OCI-LY1 (cell line): ENCODE measurements around the gene CPLX1.

Experiments used
- H2AFZ ChIP-seq: fragments of 200-600 bp; sonication (generic), shearing (Covaris generic); 2 replicates; pipeline ENCODE4 v1.6.0; 2014; ENCODE audit warnings: antibody characterized with exemption, mild to moderate bottlenecking, low read length
- H3F3A ChIP-seq: fragments of 200-600 bp; sonication (generic), shearing (Covaris generic); 2 replicates; pipeline ENCODE4 v1.6.0; 2014; ENCODE audit warnings: mild to moderate bottlenecking, antibody characterized with exemption, low read length, moderate library complexity; ENCODE audit not compliant: insufficient read depth
- H3K27ac ChIP-seq: fragments of 200-600 bp; sonication (generic); 2 replicates; pipeline ENCODE4 v1.5.1; 2014; ENCODE audit warnings: low read length, mixed run types, mild to moderate bottlenecking, low read depth; ENCODE audit not compliant: poor library complexity, severe bottlenecking
- H3K27me3 ChIP-seq: fragments of 200-600 bp; sonication (generic); 2 replicates; pipeline ENCODE4 v1.6.0; 2014; ENCODE audit warnings: antibody characterized with exemption, mild to moderate bottlenecking, low read length, moderate library complexity; ENCODE audit not compliant: insufficient read depth
- H3K36me3 ChIP-seq: fragments of 200-600 bp; sonication (generic); 2 replicates; pipeline ENCODE4 v1.6.1; 2014; ENCODE audit warnings: mild to moderate bottlenecking, antibody characterized with exemption, low read length, moderate library complexity, mixed read lengths; ENCODE audit not compliant: insufficient read depth
- H3K4me1 ChIP-seq: fragments of 200-600 bp; sonication (generic); 2 replicates; pipeline ENCODE4 v1.5.1; 2014; ENCODE audit warnings: mild to moderate bottlenecking, low read length, moderate library complexity; ENCODE audit not compliant: insufficient read depth, severe bottlenecking
- H3K4me2 ChIP-seq: fragments of 200-600 bp; sonication (generic), shearing (Covaris generic); 2 replicates; pipeline ENCODE4 v1.6.1; 2014; ENCODE audit warnings: low read length
- H3K4me3 ChIP-seq: fragments of 200-600 bp; sonication (generic); 2 replicates; pipeline ENCODE4 v1.5.1; 2014; ENCODE audit warnings: low read length, low read depth, mild to moderate bottlenecking, mixed read lengths; ENCODE audit not compliant: poor library complexity, severe bottlenecking
- H3K79me2 ChIP-seq: fragments of 200-600 bp; shearing (Covaris generic); 2 replicates; pipeline ENCODE4 v1.6.1; 2016; ENCODE audit warnings: mixed run types, low read length, mixed read lengths; ENCODE audit not compliant: insufficient read depth
- H3K9ac ChIP-seq: fragments of 200-600 bp; sonication (generic), shearing (Covaris generic); 2 replicates; pipeline ENCODE4 v1.6.1; 2014; ENCODE audit warnings: mild to moderate bottlenecking, low read length, mixed read lengths
- H3K9me2 ChIP-seq: fragments of 200-600 bp; sonication (generic), shearing (Covaris generic); 2 replicates; pipeline ENCODE4 v1.6.1; 2014; ENCODE audit warnings: low read depth, mild to moderate bottlenecking, low read length, mixed read lengths
- H3K9me3 ChIP-seq: fragments of 200-600 bp; shearing (Covaris generic); 2 replicates; pipeline ENCODE4 v1.6.1; 2014; ENCODE audit warnings: low read length, mixed read lengths
- H4K20me1 ChIP-seq: fragments of 200-600 bp; sonication (generic), shearing (Covaris generic); 2 replicates; pipeline ENCODE4 v1.6.0; 2016; ENCODE audit warnings: mild to moderate bottlenecking, low read length; ENCODE audit not compliant: insufficient read depth
- CTCF ChIP-seq: fragments of 200-600 bp; sonication (generic), shearing (Covaris generic); IDR thresholded peaks from 2 replicates; pipeline ENCODE4 v1.5.1; 2017; ENCODE audit warnings: mild to moderate bottlenecking, antibody characterized with exemption, low read length, moderate library complexity, mixed read lengths
- EZH2 ChIP-seq: fragments of 200-600 bp; sonication (generic), shearing (Covaris generic); IDR thresholded peaks from 2 replicates; pipeline ENCODE4 v1.8.0; 2017; ENCODE audit warnings: borderline replicate concordance, mixed run types, mild to moderate bottlenecking, antibody characterized with exemption, low read length, moderate library complexity, mixed read lengths

The CPLX1 gene

GRCh38 chr4:786074-786741, 39.7 kb downstream of the CPLX1 start:
- TF ChIP-seq EZH2 (no peak), CTCF (no peak)
- Histone ChIP-seq H3K27ac (no peak overlapping the region), H3K9ac (no peak overlapping the region), H3K4me1 (peaks cover 6% of the 10 kb centered on the region), H3K36me3 (0 out of 2 replicates have a peak, but pooled peaks cover 3% of the 10 kb centered on the region), H3K9me2 (no peaks in the 10 kb centered on the region), H2AFZ (no peak overlapping the region), H4K20me1 (no peaks in the 10 kb centered on the region), H3K79me2 (peaks cover 3% of the 10 kb centered on the region; the same call in 1 of the 2 replicates), H3F3A (no peaks in the 10 kb centered on the region), H3K4me3 (no peak overlapping the region), H3K4me2 (no peak overlapping the region), H3K9me3 (no peaks in the 10 kb centered on the region), H3K27me3 (no peaks in the 10 kb centered on the region)

GRCh38 chr4:785332-786073, 40.4 kb downstream of the CPLX1 start:
- Histone ChIP-seq H3K4me2 (no peak overlapping the region), H3K4me3 (no peak overlapping the region), H3K9me3 (no peaks in the 10 kb centered on the region), H3K27ac (no peak overlapping the region), H3K27me3 (no peaks in the 10 kb centered on the region), H2AFZ (no peak overlapping the region), H3K36me3 (peaks cover 5% of the 10 kb centered on the region; the same call in 1 of the 2 replicates), H3F3A (no peaks in the 10 kb centered on the region), H3K4me1 (peaks cover 9% of the 10 kb centered on the region), H3K79me2 (peaks cover 9% of the 10 kb centered on the region), H3K9me2 (no peaks in the 10 kb centered on the region), H4K20me1 (no peaks in the 10 kb centered on the region), H3K9ac (no peak overlapping the region)
- no peak for TF ChIP-seq CTCF
- TF ChIP-seq EZH2: no peak

- Histone ChIP-seq H3F3A (no peaks in the 10 kb centered on the region), H3K79me2 (peaks cover 14% of the 10 kb centered on the region), H3K27me3 (no peaks in the 10 kb centered on the region), H3K27ac (no peak overlapping the region), H2AFZ (no peak overlapping the region), H3K9me3 (no peaks in the 10 kb centered on the region), H4K20me1 (no peaks in the 10 kb centered on the region), H3K4me2 (no peak overlapping the region), H3K9me2 (no peaks in the 10 kb centered on the region), H3K36me3 (peaks cover 14% of the 10 kb centered on the region), H3K4me1 (peaks cover 14% of the 10 kb centered on the region), H3K4me3 (no peak overlapping the region), H3K9ac (no peak overlapping the region)
- TF ChIP-seq EZH2 (no peak), CTCF (no peak)
Measured at GRCh38 chr4:784401-785331, 41.3 kb downstream of the CPLX1 start.
